Measurements from ENCODE around the gene DMXL1.

DMXL1 gene

DNA sequence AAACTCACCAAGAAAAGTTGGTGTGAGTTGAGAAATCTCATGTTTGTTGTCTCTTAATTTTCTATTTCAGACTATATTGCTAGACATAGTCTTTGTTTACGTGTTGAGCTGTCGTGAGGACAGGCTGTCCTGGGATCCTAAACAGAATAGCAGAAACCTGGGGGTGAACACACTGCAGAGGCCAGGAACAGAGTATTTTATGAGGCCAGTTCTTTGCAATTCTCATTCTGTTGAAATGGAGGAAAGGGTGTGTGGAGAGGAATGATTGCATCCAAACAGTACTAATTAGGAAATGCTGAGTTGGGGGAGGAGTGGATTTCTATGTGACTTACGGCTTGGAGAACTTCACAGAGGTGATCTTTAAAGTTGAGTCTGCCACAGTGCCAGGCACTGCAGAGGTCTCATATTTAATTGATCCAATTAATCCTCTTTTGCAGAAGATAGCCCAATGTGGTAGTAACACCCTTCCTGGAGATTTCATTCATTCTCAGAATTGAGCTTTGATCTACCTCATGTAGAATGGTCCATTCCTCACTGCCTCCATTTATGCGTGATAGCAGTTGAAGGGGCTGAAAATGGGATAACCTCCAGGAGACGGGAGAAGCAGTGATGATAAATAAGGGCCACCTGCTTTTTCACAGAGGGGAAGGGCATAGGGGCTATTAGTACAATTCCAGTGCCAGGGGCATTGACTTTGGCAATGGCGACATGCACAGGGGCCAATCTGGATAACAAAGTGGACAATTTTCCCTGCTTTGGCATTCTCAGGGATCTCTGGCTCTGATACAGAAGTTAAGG, 200.3 kb downstream of the DMXL1 start:
- no peak for DNase-seq

- DNase-seq, result no peak
These were observed 201.2 kb downstream of the DMXL1 start for GRCh38 chr5:119271758-119272730.

DNA sequence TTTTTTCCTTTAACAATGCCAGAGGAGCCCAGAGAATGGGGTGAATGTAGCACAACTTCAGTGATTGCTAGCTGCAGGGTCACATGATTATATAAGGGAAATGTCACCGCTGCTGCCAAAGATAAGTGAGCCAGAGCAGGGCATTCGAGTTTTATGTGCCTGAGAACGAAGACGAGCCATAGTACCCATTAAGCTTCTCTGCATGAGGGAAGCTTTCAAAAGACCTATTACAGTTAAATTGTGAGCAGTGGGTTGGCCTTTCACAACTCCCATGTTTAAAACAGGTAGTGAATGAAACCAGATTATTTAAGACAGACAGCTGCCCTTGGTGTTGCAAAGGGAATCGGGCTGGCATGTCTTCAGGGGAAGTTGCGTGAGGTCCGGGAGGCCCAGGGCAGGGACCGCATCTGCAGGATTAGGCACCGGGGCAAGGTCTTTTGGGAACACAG, 202.5 kb downstream of the DMXL1 start:
- DNase-seq, result no peak

GRCh38 chr5:119274030-119274766, 203.3 kb downstream of the DMXL1 start:
- no peak for DNase-seq

GRCh38 chr5:119274767-119275130, 203.9 kb downstream of the DMXL1 start:
- DNase-seq, result no peak

DNA sequence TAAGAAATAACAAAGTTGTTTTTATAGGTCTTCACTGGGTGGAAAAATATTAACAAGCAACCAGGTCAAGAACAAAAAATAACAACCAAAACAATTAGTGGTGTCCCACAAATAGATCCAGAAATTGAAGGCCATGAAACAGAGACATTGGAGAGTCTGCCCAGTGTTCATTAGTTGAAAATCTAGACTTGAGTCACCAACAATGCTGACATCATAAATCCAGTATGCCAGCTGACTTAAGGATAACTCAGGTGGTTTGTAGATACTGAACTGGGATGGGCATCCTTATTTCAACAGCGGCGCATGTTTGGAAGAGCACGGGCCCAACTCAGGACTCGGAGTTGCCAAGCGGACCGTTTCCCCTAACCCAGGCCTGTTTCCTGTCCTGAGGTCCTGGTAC, 204.3 kb downstream of the DMXL1 start:
- no peak for DNase-seq

GRCh38 chr5:119275601-119276173, 204.8 kb downstream of the DMXL1 start:
- no peak for DNase-seq

- no peak for DNase-seq
These were observed 206.1 kb downstream of the DMXL1 start for GRCh38 chr5:119276978-119277377.

DNA sequence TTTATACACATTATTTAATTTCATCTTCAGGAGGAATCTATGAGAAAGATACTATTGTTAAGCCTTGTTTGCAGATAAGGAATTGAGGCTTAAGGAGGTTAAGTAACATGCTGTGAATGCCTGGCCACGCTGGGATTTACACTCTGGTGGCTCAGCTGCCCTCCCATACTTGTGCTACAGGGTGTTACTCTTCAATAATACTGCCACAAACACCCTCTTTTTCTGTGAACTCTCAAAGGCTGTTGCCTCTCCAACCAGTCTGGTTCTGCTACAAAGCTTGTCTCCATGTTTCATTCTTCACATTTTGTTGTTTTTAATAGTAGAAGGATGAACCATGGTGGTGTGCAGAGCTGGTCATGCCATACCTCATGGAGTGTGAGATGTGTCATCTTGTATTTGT, 208.2 kb downstream of the DMXL1 start:
- DNase-seq, result no peak

DNA sequence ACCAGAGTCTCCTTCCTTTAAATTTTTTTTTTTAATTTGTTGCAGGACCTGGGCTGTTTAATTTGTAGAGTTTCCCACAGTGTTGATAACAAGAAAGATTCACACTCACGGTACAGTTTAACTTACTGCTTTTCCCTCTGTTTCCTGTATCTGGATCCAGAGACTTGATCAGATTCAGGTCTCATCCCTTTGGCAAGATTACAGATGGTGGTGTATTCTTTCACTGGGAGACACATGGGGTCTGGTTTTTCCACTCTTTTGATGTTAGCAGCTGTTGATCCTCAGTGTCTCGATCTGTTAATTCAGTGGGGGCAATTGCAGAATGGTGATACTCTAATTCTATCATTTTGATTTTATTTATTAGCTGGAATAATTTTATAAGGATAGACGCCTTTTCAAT, 209.5 kb downstream of the DMXL1 start:
- DNase-seq, result no peak

DNA sequence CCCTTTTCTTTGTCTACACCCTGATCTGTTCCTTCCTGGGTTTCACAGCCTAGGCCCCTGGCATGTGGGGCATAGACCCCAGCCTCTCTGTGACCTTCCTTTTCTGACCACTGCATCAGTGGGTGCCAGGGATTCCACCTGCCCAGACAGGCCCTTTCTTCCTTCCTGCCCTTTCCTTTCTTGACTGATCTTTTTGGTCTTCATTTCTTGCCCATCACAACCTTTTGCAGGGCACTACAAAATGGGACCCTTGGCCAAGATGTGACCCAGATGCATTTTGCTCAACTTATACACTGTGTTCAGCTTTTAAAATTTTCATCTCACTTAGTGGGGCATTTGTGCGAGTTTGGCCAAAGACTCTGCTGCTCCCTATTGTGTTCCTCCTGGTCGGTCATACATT, 211.7 kb downstream of the DMXL1 start:
- no peak for DNase-seq

- DNase-seq, result no peak
These were observed 213.1 kb downstream of the DMXL1 start for GRCh38 chr5:119284031-119284430.

DNA sequence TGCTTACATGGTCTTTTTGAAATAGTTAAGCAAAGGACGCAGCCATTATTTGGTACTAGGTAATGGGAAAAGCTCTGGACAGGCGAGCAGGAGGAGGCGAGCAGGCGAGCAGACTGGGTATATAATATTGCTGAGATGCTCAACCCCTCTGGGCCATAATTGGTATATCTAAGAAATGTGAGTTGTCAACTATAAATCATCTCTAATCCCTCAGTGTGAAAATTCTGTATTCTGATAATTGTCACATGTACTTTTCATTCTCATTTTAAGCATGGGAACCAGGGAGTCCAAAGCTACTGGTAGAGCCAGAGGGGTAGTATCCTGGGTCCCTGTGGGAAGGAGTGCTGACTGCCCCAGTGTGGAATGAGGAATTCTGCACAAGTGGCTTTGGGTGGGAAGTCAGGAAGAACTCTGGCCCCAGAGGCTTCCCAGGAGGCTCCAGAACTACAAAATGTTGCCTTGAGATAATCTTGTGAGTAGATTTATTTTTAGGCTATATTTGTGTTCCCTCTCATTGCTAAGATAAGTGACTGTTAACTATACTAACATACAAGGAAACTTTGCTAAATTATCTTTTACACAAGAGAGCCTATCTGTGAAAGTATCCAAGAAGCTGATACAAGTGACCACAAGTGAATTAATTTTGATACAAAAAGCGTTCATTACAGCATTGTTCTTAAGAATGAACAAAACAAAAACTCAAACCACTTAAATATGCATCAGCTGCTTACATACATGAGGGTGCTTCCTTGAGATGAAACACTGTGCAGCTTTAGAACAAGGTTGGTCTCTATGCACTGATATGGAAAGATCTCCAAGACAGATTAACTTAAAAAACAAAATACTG, 214.4 kb downstream of the DMXL1 start:
- DNase-seq, result no peak

DNA sequence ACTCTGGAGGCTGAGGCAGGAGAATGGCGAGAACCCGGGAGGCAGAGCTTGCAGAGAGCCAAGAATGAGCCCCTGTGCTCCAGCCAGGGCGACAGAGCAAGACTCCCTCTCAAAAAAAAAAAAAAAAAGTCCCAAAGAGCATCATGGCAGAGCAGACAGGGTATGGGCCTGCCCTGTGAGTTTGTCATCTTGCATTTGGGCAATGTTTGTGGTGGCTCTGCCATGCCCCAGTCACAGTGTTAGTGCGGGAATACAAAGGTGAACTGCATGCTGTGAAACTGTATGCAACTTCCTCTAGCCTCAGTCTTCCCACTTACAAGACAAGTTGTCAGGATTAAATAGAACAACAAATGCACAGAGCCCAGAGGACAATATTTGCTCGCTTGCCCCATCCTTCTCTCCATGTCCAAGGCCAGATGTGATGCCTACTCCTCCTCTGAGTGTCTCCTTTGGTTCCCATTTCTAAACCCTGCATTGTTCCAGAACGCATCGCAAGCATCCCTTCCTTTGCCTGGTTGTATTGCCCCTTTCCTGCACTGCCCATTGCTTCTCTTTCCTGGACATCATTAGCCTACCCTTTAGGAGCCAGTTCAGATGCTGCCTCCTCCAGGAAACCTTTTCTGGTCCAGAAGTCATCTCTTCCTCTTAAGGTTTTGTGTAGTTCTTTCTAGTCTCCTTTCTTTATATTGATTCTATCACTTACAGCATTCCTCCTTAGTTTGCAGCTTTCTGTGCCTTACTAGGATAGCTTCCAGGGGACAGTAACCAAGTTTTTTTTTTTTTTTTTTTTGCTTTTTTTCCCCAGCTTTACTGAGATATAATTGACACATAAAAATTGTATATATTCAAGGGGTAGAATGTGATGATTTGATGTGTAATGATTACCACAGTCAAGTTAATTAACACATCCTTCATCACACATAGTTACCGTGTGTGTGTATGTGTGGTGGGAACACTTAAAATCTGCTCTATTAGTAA, 215.9 kb downstream of the DMXL1 start:
- no peak for DNase-seq

DNA sequence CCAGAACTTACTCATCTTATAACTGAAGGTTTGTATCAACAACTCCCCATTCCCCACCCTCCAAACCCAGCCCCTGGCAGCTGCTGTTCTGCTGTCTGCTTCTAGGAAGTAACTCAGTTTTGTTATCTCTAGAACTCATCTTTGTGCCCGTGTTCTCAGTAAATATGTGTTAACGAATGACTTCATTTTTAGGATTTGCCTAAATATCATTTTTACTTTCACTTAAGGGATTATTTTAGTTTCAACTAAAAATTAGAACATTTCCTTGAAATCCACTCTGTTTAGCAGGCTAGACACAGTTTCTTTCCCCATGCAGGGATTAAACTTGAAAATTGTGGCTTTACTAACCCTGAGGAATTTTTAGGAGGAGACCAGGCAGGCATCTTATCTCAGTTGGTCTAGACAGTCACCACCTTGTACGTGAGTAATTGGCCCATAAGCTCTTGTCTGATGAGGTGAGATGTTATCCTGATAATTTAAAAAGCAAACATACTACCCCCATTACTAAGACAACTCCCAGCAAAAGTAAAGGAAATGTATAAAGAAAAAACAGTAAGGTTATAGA, 216.7 kb downstream of the DMXL1 start:
- no peak for DNase-seq

GRCh38 chr5:119288379-119289033, 217.6 kb downstream of the DMXL1 start:
- no peak for DNase-seq

DNA sequence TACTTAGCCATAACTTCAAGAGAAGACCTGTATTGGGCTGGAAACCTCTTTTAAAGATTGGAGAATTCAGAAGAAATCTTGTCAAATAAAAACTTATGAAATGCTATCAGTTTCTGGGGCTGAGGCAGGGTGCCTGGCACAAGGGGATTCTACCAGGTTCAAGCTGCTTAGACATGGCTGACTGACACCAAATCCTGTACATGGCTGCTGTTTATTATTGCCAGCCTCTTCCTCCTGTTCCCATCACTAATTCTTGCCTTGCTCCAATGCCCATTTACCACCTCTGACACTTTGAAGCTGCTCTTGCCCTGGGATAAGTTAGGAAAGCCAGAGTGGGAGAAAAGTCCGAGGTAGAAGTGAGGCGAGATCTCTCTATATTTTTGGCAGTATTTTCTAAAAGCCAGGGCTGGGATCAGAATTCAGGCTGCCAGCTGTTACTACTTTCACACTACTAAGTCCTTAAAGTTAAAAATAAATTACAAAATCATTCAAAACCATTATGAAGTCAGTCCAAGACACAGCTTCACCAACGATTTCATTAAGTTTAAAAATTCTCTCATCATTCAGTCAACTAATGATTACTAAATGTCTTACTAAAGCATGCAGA, 218.7 kb downstream of the DMXL1 start:
- no peak for DNase-seq

DNA sequence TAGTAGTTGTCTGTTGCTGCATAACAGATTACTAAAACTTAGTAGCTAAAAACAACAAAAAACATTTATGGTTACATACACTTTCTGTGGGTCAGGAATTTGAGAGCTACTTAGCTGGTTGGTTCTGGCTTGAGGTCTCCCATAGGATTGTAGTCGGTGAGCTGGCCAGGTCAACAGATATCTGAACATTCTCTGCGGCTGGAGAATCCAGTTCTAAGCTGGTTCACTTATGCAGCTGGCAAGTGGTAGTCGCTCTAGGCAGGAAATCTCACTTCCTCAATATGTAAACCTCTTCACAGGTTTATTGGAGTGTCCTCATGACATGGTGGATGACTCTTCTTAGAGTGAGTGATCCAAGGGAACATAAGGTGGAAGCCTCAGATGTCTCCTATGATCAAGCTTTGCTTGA, 219.3 kb downstream of the DMXL1 start:
- DNase-seq, result no peak

DNA sequence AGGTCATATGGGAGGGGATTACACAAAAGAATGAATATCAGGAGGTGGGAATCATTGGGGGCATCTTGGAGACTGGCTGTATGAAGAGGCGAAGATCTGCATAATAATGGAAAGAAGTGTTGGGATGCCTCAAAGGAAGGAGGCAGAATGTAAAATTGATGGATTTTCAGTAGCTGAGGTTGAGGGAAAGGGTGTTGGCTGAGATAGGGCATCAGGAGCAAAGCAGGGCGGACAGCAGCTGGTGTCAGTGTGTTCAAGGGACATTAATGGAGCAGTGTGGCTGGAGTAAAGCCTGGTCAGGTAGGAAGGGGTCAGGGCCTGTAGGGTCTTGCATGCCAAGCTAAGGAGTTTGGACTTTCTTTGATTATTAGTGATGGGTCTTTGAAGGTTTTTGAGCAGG, 219.7 kb downstream of the DMXL1 start:
- DNase-seq, result no peak

Data from NCI-H1048 (cell line).